GM11168 (cell line): ENCODE data around the gene MMAB.

Source experiments
- in situ Hi-C: fragments of 300-500 bp; cut with MboI; formaldehyde crosslinking; loops from one replicate; pipeline ENCODE4 v1.12.0; 2022; ENCODE audit warnings: low sequenced_read_pairs; ENCODE audit not compliant: unreplicated experiment

MMAB gene

DNA sequence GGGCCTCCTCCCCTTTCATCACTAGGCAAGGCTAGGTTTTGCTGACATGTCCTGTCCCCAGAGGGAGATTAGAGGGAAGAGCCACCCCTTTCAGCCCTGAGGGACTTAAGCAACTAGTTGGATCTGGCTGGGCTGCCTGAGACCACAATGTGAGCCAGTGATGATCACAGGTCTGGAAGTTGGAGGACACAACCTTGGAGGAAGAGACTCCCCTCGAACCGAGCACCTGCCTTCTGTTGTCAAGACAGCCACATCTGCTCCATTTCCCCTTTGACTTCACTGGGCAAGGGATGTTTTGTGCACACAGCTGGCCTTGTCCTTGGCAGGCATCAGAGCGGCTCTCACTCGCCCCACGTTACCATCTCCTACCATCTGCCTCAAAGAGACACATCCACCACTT lies 31.7 kb upstream of the MMAB start:
- in situ Hi-C loops: loop anchor here (5.0 to 10.0 kb wide), 2 partner anchors 82 to 170 kb away; no protein-coding TSS in a partner anchor

GRCh38 chr12:109604132-109604585 lies 30.9 kb upstream of the MMAB start:
- in situ Hi-C loops: loop anchor here (10.0 kb wide), 1 partner anchor 171 kb away; no protein-coding TSS in a partner anchor

DNA sequence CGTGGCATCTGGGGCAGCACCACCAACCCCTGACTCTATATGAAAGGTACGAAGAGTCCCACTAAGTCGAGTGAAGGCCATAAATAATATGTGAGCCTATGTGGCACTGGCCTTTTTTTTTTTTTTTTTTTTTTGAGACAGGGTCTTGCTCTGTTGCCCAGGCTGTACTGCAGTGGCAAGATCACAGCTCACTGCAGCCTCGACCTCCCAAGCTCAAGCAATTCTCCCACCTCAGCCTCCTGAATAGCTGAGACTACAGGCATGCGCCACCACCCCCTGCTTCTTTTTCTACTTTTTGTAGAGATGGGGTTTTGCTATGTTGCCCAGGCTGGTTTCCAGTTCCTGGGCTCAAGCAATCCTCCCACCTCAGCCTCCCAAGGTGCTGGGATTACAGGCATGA lies 28.8 kb upstream of the MMAB start:
- in situ Hi-C loops: loop anchor here (10.0 kb wide), 1 partner anchor 173 kb away; no protein-coding TSS in a partner anchor

DNA sequence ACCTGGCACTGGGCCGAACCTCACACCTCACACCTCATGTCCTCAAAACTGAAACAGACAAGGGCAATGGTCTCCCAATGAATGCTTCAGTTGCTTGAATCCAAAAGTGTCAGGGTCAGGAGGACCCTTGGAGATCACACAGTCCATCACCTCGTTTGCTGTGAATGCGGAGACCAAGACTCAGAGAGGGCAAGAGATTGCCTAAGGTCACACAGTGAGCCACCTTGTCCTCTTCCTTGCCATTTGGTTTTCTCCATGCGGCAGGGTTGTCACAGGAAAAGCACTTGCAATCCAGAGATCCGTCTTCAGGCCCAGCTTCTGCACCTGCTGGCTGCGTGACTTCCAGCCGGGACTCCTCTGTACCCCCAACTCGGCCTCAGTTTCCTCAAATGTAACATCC lies 28.3 kb upstream of the MMAB start:
- in situ Hi-C loops: loop anchor here (10.0 kb wide), 1 partner anchor 173 kb away; no protein-coding TSS in a partner anchor

- in situ Hi-C loops: loop anchor here (10.0 kb wide), 1 partner anchor 174 kb away; no protein-coding TSS in a partner anchor
Measured at GRCh38 chr12:109600995-109601394, 27.7 kb upstream of the MMAB start.

DNA sequence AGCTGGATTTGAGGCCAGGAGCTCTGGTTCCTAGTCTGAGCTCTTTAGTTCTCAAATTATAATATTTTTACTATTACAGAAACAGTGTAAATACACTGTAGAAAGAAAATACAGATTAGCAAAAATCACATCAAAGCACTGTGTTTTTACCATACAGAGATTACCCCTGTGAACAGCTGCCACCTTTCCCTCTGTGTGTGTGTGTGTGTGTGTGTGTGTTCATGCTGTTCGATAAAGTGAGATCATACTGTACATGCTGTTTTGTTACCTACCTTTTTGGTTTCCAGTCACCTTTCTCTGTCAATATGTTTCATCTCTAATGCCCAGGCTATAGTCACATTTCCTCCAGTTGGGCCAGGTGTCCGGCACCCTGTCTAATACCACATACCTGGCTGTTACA lies 27.2 kb upstream of the MMAB start:
- in situ Hi-C loops: loop anchor here (10.0 kb wide), 1 partner anchor 174 kb away; no protein-coding TSS in a partner anchor

DNA sequence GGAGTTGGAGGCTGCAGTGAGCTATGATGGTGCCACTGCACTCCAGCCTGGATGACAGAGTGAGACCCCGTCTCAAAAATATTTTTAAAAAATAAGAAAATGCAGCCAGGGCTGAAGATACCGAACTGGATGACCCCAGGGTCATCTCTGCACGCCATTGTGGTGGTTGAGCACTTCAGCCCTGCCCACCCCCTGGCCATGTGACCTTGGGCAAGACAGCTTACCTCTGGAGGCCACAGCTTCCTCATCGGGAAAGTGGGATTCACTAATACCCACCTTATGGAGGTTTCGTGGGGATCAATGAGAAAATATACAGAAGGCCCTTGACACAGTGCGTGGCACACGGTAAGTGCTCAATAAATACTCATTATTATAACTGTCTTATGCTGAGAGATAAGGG lies 25.8 kb upstream of the MMAB start:
- in situ Hi-C loops: no loop called here

- in situ Hi-C loops: no loop called here
Measured at GRCh38 chr12:109598428-109598854, 25.1 kb upstream of the MMAB start.

GRCh38 chr12:109597795-109598427 lies 24.6 kb upstream of the MMAB start:
- in situ Hi-C loops: no loop called here

DNA sequence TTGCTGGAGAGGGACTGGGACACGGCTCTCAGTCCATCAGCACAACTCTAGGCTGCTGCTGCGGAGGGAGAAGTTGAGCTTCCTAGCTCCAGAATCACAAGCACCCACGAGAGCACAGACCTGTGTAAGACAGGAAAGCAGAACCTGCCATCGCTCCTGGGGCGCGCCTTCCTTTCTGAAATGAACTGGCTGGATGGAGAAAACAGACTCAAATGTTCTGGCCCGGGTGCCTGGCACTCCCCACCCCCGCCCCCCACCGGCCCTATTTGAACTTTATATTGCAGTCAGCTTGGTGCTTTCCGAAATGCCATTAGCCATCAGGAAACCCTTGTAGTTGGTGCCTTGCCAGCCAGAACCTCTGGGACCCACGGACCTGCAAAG lies 24.1 kb upstream of the MMAB start:
- in situ Hi-C loops: no loop called here

GRCh38 chr12:109596418-109597244 lies 23.3 kb upstream of the MMAB start:
- in situ Hi-C loops: no loop called here

- in situ Hi-C loops: no loop called here
Measured at GRCh38 chr12:109595321-109595902, 22.1 kb upstream of the MMAB start.

GRCh38 chr12:109594556-109595317 lies 21.4 kb upstream of the MMAB start:
- in situ Hi-C loops: no loop called here

DNA sequence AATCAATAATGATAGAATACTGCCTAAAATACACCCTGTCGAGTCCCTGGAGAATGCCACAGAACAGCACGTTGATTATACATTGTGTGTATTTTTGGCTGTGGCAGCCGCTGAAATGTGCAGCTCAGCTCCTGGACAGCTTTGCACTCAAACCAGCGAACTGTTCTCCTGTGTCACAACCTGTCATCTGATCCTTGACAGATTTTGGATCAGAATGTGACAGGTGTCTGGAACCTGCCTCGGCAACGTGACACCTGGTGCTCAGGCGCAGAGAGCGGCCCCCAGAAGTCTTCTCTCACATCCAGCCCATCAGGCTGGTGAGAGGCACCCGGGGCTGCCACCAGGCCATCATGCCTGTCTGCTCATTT lies 19.6 kb upstream of the MMAB start:
- in situ Hi-C loops: no loop called here

DNA sequence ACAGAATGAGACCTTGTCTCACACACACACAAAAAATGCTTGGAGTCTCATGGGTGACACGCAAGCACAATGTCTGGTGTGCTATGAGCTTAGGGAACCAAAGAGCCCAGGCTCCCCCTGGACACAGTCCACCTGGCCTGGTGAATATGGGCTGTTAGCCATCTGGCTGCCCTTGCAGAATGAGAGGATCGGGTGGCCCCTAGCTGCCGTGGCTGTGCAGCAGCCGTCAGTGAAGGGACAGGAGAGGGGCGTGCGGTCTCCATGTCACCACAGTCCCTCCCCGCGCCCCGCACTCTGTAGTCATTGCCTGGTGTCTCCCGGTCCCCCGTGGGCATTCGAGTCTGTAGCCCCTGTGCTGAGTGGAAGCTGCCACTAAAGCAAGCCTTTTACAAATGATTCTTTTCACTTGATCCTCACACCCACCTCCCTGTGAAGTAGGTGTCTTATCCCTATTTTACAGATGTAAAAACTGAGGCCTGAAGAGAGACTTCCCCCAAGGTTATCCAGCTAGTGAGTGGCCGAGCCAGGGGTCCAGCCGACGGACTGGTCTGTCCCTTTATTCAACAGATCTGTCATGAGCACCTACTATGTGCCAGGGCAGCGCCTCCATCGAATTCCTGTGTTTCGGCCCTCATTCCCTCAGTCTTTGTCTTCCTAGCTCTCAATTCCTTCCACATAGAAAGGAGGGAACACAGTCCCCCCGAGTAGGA lies 19.0 kb upstream of the MMAB start:
- in situ Hi-C loops: no loop called here

- in situ Hi-C loops: no loop called here
Measured at GRCh38 chr12:109591041-109591440, 17.7 kb upstream of the MMAB start.

GRCh38 chr12:109590566-109590965 lies 17.3 kb upstream of the MMAB start:
- in situ Hi-C loops: no loop called here

- in situ Hi-C loops: no loop called here
Measured at GRCh38 chr12:109589691-109590245, 16.5 kb upstream of the MMAB start.

DNA sequence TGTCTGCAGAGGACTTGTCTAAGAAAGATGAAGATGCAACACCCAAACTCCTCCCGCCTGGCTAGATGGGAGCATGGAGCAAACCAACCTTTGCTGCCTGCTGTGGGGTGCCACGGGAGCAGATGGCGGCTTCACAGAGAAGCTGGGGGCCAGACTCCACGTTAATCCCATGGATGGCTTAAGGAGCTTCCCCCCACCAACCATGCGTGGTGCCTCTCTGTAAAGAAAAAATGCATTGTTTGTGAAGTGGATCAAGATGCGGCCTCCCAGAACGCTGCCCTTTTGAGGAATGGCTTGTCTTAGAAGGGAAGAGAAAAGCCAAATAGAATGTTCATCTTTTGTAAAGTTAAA lies 15.9 kb upstream of the MMAB start:
- in situ Hi-C loops: no loop called here
